ENCODE measurements around the gene PUS7L. TPM values are rescaled to one million over a fixed set of nuclear protein-coding genes. Genes with fewer than 3 reads are reported as not detected.

PUS7L gene
- total and polyA plus RNA-seq, 2 donors (not counting 1 experiment from before 2014, with no cell fraction given) = 2.6 to 23.5 TPM

GRCh38 chr12:43728117-43728516 lies 30.5 kb downstream of the PUS7L start:
- Histone ChIP-seq H3K9ac (ENCODE audit: low read length) (no peak overlapping the region), H3K4me3 (ENCODE audit: control extremely low read depth in 1 of 5, extremely low read depth in 1 of 5, insufficient read depth in 1 of 5, low read depth in 2 of 5, low read length in 4 of 5) (no peak overlapping the region), H3K4me2 (replicated peaks; ENCODE audit: low read depth, low read length, poor library complexity, severe bottlenecking) (no peak overlapping the region), H2AFZ (ENCODE audit: insufficient read depth, low read depth, low read length, poor library complexity, severe bottlenecking) (no peak overlapping the region), H3K27me3 (replicated peaks in 1 of 4; ENCODE audit: control extremely low read depth in 1 of 4, control insufficient read depth in 3 of 4, insufficient read depth in 4 of 4, low read length in 3 of 4) (no peaks in the 10 kb centered on the region), H3K4me1 (ENCODE audit: control insufficient read depth in 2 of 2, insufficient read depth in 2 of 2, low read length in 2 of 2) (no peaks in the 10 kb centered on the region), H3K79me2 (ENCODE audit: control insufficient read depth, insufficient read depth, low read length) (no peaks in the 10 kb centered on the region), H3K27ac (ENCODE audit: low read length in 2 of 2) (no peak overlapping the region), H3K9me3 (ENCODE audit: control extremely low read depth in 1 of 3, control insufficient read depth in 2 of 3, insufficient read depth in 1 of 3, low read length in 2 of 3) (no peaks in the 10 kb centered on the region), H4K20me1 (ENCODE audit: control insufficient read depth, insufficient read depth, low read length, poor library complexity, severe bottlenecking) (no peaks in the 10 kb centered on the region), H3K36me3 (replicated peaks in 1 of 2; ENCODE audit: control extremely low read depth in 1 of 2, control insufficient read depth in 1 of 2, extremely low read depth in 1 of 2, insufficient read depth in 2 of 2, low read length in 1 of 2) (peaks cover 0 to 3% of the 10 kb centered on the region in 2 experiments)
- WGBS (ENCODE audit: insufficient coverage) = no CpG with 5 or more reads among the region's 2 CpGs
- Mint-ChIP-seq H3K27ac (no peak overlapping the region), H3K4me1 (no peaks in the 10 kb centered on the region), H3K4me3 (no peak overlapping the region), H3K9me3 (ENCODE audit: insufficient read depth) (no peaks in the 10 kb centered on the region), H3K27me3 (no peaks in the 10 kb centered on the region)
- DNase-seq = no peak
- ATAC-seq (ENCODE audit: low read depth) = no peak
- intact Hi-C loops (cut with micrococcal nuclease) = no loop called here
- CTCF ChIA-PET = interaction anchor here (0.7 kb wide), 1 partner anchor 12 kb away, joined by 3 read pairs; no protein-coding TSS in a partner anchor
- no peak for TF ChIP-seq EZH2 (IDR thresholded peaks at IDR 0.05; ENCODE audit: borderline replicate concordance, insufficient read depth, low read depth, low read length, poor library complexity, severe bottlenecking)
- TF ChIP-seq CTCF (IDR thresholded peaks at IDR 0.05) = peak; percentile 61
- POLR2A ChIA-PET = no interaction called here

- no peak for TF ChIP-seq CTCF (IDR thresholded peaks at IDR 0.05)
- no peak for TF ChIP-seq EZH2 (IDR thresholded peaks at IDR 0.05; ENCODE audit: borderline replicate concordance, insufficient read depth, low read depth, low read length, poor library complexity, severe bottlenecking)
- DNase-seq (no peak), ATAC-seq (ENCODE audit: low read depth) (no peak)
- POLR2A ChIA-PET = no interaction called here
- Histone ChIP-seq H3K27ac (ENCODE audit: low read length in 2 of 2) (no peak overlapping the region), H3K79me2 (ENCODE audit: control insufficient read depth, insufficient read depth, low read length) (no peaks in the 10 kb centered on the region), H3K9me3 (ENCODE audit: control extremely low read depth in 1 of 3, control insufficient read depth in 2 of 3, insufficient read depth in 1 of 3, low read length in 2 of 3) (no peaks in the 10 kb centered on the region), H4K20me1 (ENCODE audit: control insufficient read depth, insufficient read depth, low read length, poor library complexity, severe bottlenecking) (no peaks in the 10 kb centered on the region), H3K4me1 (ENCODE audit: control insufficient read depth in 2 of 2, insufficient read depth in 2 of 2, low read length in 2 of 2) (no peaks in the 10 kb centered on the region), H3K4me2 (replicated peaks; ENCODE audit: low read depth, low read length, poor library complexity, severe bottlenecking) (no peak overlapping the region), H3K36me3 (replicated peaks in 1 of 2; ENCODE audit: control extremely low read depth in 1 of 2, control insufficient read depth in 1 of 2, extremely low read depth in 1 of 2, insufficient read depth in 2 of 2, low read length in 1 of 2) (no peaks in the 10 kb centered on the region), H2AFZ (ENCODE audit: insufficient read depth, low read depth, low read length, poor library complexity, severe bottlenecking) (no peak overlapping the region), H3K9ac (ENCODE audit: low read length) (no peak overlapping the region), H3K27me3 (replicated peaks in 1 of 4; ENCODE audit: control extremely low read depth in 1 of 4, control insufficient read depth in 3 of 4, insufficient read depth in 4 of 4, low read length in 3 of 4) (no peaks in the 10 kb centered on the region), H3K4me3 (ENCODE audit: control extremely low read depth in 1 of 5, extremely low read depth in 1 of 5, insufficient read depth in 1 of 5, low read depth in 2 of 5, low read length in 4 of 5) (no peak overlapping the region)
- H3K4me3 Mint-ChIP-seq = no peak overlapping the region
- H3K27ac Mint-ChIP-seq = no peak overlapping the region
- intact Hi-C loops (cut with micrococcal nuclease) = no loop called here
- H3K4me1 Mint-ChIP-seq = no peaks in the 10 kb centered on the region
- no peaks in the 10 kb centered on the region for H3K9me3 Mint-ChIP-seq (ENCODE audit: insufficient read depth)
- no peaks in the 10 kb centered on the region for H3K27me3 Mint-ChIP-seq
- CTCF ChIA-PET = no interaction called here
These were observed 35.5 kb downstream of the PUS7L start for GRCh38 chr12:43723134-43723533.
